Colonic mucosa (tissue), 4 donors: Measurements from ENCODE around the gene ZNF296. TPM values are rescaled to one million over a fixed set of nuclear protein-coding genes. Genes with fewer than 3 reads are reported as not detected.

Experiments
- DNase-seq: peaks from one replicate; pipeline ENCODE4 v3.0.0-alpha.2; 2020
- H3K27ac ChIP-seq: fragments of 200-600 bp; one replicate; pipeline ENCODE4 v1.8.0; 2021
- H3K27me3 ChIP-seq: fragments of 200-600 bp; one replicate; pipeline ENCODE4 v1.8.0; 2021
- H3K36me3 ChIP-seq: fragments of 200-600 bp; one replicate; pipeline ENCODE4 v1.8.0; 2021
- H3K4me1 ChIP-seq: fragments of 200-600 bp; one replicate; pipeline ENCODE4 v1.8.0; 2021; ENCODE audit warnings: mild to moderate bottlenecking
- H3K4me3 ChIP-seq: fragments of 200-600 bp; one replicate; pipeline ENCODE4 v1.8.0; 2021
- H3K9ac ChIP-seq, 2 donors: one replicate each; pipeline ENCODE4 v1.7.0; 2013; ENCODE audit warnings: control low read depth in 2 of 2, low read depth in 2 of 2, low read length in 2 of 2
- H3K9me3 ChIP-seq: fragments of 200-600 bp; one replicate; pipeline ENCODE4 v1.8.0; 2021
- CTCF ChIP-seq: fragments of 200-600 bp; IDR thresholded peaks from one replicate; pipeline ENCODE4 v1.8.0; 2022; ENCODE audit warnings: antibody characterized with exemption, mild to moderate bottlenecking
- intact Hi-C: fragments of 100-400 bp; cut with DNase I; formaldehyde crosslinking; loops from one replicate; pipeline ENCODE4 v1.14.1; 2022
- total RNA-seq, 2 donors: library from RNA; stranded (reverse); fragmentation: NEBNext Ultra II Directional in 1 of 2; extraction: Animal tissue kit (Norgen Biotek cat#: 25700) in 1 of 2; gene quantifications; one replicate each; pipeline ENCODE4 v1.2.1, GENCODE V29; 2021
- donor health status: healthy.
- donor health status: DM: no; HTN: no; CAD: no.
- donor health status: DM: no; HTN: no; CAD: no.

The ZNF296 gene
- total RNA-seq, 2 donors from 2014 or later: 3.4 to 7.0 TPM

DNA sequence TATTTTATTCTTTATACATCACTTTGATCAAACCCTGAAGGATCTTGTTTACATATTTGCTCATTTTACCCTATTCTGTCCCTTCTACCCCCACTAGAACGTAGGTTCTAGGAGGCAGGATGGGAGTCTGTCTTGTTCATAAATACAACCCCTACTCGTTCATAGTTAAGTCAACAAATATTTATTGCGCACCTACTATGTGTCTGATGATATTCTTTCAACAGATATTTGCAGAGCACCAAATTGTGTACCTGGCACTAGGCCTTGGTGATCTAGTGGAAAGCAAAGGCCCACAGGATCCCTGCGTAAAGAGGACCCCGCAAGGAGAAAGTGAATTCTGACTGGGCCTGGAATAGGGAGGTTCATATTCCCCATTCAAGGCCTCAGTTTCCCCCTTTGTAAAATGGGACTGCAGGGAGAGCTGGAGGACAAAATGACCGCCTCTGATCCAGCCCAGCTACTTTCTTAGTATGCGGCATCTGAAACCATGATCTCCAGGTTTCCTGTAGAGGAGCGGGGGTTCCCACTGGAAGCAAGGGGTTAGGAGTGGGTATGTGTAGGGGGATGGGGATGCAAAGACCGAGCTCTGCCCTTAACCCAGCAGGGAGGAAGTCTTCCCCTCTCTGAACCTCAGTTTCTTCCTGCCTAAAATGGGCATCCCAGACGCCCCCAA lies 2.2 kb upstream of the ZNF296 start:
- peak overlapping the region; percentile 78 for H3K4me3 ChIP-seq
- intact Hi-C loops: no loop called here
- H3K36me3 ChIP-seq: no peaks in the 10 kb centered on the region
- peak overlapping the region; percentile 68 for H3K27ac ChIP-seq
- no peaks in the 10 kb centered on the region for H3K27me3 ChIP-seq
- peaks cover 21% of the 10 kb centered on the region for H3K4me1 ChIP-seq
- no peak for DNase-seq
- TF ChIP-seq CTCF: no peak
- no peaks in the 10 kb centered on the region for H3K9me3 ChIP-seq
- peak overlapping the region; percentile 60 to 99 for H3K9ac ChIP-seq

GRCh38 chr19:45076851-45077730 lies 813 bp upstream of the ZNF296 start:
- DNase-seq: peak; percentile 67
- TF ChIP-seq CTCF: no peak
- H3K4me1 ChIP-seq: peaks cover 21% of the 10 kb centered on the region
- peak overlapping the region; percentile 66 for H3K4me3 ChIP-seq
- peak overlapping the region; percentile 77 for H3K27ac ChIP-seq
- H3K9ac ChIP-seq: peak overlapping the region; percentile 14 to 79
- H3K36me3 ChIP-seq: no peaks in the 10 kb centered on the region
- no peaks in the 10 kb centered on the region for H3K9me3 ChIP-seq
- H3K27me3 ChIP-seq: no peaks in the 10 kb centered on the region
- intact Hi-C loops: no loop called here

- peak; percentile 92 for DNase-seq
- intact Hi-C loops: no loop called here
- Histone ChIP-seq H3K9ac (peak overlapping the region; percentile 81 to 92), H3K27me3 (no peaks in the 10 kb centered on the region), H3K4me3 (peak overlapping the region; percentile 66), H3K4me1 (peaks cover 21% of the 10 kb centered on the region), H3K36me3 (no peaks in the 10 kb centered on the region), H3K9me3 (no peaks in the 10 kb centered on the region), H3K27ac (peak overlapping the region; percentile 77)
- TF ChIP-seq CTCF: no peak
Observed at GRCh38 chr19:45075301-45076028, 813 bp downstream of the ZNF296 start.

DNA sequence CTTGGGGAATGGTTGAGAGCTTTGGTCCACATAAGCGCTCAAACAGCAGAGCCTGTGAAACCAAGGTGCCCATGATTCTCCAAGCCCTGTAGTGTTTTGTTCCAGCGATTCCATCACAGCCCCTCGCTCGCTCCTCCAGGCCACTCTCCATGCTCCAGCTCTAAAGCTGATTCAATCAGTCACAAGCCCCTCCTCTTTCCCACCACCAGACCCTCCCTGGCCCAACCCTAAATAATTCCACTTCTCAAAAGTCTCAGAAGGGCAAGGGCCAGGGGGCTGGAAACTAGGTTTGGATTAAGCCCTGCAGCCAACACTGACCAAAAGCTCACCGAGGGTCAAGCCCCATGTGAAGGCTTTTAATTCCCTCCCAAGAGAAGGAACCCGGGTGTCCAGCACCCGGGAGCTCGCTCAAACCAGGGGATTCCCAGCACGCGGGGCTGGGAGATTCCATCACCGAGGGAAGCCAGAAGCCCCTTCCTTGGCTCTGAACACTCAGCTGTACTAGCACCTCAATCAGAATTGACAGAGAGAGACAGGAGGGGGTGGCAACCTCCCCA lies 1.5 kb downstream of the ZNF296 start:
- H3K9ac ChIP-seq: peak overlapping the region in 1 of 2 donors; percentile 53
- H3K36me3 ChIP-seq: peaks cover 2% of the 10 kb centered on the region
- H3K4me3 ChIP-seq: peak overlapping the region; percentile 66
- no peak for TF ChIP-seq CTCF
- DNase-seq: no peak
- H3K27ac ChIP-seq: peak overlapping the region; percentile 40
- intact Hi-C loops: no loop called here
- no peaks in the 10 kb centered on the region for H3K27me3 ChIP-seq
- H3K9me3 ChIP-seq: no peaks in the 10 kb centered on the region
- H3K4me1 ChIP-seq: peaks cover 15% of the 10 kb centered on the region
